Activated CD8-positive, alpha-beta memory T cell treated with anti-CD3 and anti-CD28 coated beads for 1 hour (primary cell): ENCODE measurements around the gene SMAD3.
A peak's percentile ranks its signal among the peaks of the same experiment; 100 is the strongest.
"Not testable (repeated sequence)": the region's sequence is repeated elsewhere in the genome, so short reads cannot be mapped to it uniquely, and the experiment has no call there.

Experiments
- DNase-seq, 2 donors: peaks; one replicate each; pipeline ENCODE4 v3.0.0-alpha.2; 2020; ENCODE audit warnings: low read depth in 1 of 2; ENCODE audit errors: extremely low read depth in 1 of 2

The SMAD3 gene

GRCh38 chr15:67065531-67066005 lies at the start of gene SMAD3:
Gene SMAD3, plus strand, starts transcription at chr15:67065602. Its CDS starts 553 bp downstream, at chr15:67066155.
- peak; percentile 45 to 53 for DNase-seq

GRCh38 chr15:67017311-67017710 lies 48.1 kb upstream of the SMAD3 start:
- DNase-seq: no peak

GRCh38 chr15:67018026-67018425 lies 47.4 kb upstream of the SMAD3 start:
- DNase-seq: no peak

DNA sequence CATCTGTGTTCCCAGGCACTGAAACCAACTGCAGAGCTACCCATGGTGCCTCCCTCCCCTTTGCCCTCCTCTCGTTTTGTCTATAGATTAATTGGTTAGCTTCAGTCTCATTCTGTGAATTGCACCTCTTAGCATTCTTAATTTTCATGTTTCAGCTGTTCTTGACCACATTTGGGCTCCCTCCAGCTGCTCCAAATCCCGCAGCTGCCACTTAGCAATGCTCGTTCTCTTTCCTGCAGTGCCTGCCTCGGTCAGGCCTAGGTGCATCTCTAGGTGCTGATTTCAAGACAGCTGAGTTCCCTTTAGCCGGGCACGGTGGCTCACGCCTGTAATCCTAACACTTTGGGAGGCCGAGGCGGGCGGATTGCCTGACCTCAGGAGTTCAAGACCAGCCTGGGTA lies 47.0 kb upstream of the SMAD3 start:
- DNase-seq: no peak

DNA sequence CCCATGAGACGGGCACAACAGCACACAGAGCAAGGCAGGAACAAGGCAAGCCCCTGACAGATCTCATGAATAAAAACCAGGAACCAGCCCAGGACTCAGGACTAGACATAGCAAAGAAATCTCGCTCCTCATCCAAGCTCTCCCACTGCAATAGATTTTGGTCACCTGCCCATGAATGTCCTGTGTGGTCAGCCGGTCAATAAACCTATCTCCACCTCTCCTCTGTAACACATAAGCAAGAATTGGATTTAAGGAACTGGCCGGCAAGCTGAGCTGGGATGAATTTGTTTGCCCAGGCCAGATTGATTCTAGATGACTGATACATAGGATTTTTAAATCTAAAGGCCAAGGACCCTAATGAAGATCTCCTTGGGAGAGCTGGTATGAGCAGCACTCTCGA lies 46.3 kb upstream of the SMAD3 start:
- DNase-seq: no peak

- no peak for DNase-seq
Measured at GRCh38 chr15:67019884-67020520, 45.4 kb upstream of the SMAD3 start.

GRCh38 chr15:67020668-67021067 lies 44.7 kb upstream of the SMAD3 start:
- not testable (repeated sequence) for DNase-seq

DNA sequence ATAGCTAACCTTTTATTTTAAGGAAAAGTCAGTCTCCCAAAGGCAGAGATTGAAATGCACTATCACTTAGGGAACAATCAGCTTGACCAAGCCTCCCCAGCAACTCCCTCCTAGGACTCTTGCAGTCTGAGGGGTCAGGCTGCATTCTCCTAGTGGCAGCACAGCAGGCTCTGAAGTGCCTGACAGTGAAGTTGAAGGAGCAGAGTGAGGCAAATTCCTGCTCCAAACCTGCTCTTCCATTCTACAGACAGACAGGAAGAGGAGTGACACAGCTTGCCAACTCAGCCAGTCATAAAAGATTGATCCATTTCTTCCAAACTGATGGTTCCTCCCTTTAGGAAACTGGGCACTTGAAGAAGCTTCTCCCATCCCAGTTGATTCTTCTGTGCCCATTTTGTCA lies 43.9 kb upstream of the SMAD3 start:
- DNase-seq: no peak

DNA sequence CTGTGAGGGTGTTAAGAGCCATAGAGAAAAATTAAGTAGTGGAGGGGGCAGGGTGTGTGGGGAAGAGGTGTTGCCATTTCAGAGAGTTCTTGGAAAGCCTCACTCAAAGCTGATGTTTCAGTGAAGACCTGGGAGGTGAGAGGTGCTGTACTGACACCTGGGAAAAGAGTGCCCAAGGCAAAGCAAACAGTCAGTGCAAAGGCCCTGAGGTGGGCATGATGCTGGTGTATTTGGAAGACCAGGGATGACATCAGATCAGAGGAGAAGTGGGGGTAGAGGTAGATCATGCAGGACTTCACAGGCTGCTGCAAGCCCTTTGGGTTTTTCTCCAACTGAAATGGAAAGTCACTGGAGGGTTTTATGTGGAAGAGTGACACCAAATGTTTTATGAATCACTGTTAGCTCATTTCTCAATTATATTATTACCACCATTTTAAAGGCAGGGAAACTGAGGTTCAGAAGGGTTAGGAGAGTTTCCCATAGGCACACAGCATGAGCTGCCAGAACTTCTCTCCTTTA lies 42.8 kb upstream of the SMAD3 start:
- DNase-seq: no peak

DNA sequence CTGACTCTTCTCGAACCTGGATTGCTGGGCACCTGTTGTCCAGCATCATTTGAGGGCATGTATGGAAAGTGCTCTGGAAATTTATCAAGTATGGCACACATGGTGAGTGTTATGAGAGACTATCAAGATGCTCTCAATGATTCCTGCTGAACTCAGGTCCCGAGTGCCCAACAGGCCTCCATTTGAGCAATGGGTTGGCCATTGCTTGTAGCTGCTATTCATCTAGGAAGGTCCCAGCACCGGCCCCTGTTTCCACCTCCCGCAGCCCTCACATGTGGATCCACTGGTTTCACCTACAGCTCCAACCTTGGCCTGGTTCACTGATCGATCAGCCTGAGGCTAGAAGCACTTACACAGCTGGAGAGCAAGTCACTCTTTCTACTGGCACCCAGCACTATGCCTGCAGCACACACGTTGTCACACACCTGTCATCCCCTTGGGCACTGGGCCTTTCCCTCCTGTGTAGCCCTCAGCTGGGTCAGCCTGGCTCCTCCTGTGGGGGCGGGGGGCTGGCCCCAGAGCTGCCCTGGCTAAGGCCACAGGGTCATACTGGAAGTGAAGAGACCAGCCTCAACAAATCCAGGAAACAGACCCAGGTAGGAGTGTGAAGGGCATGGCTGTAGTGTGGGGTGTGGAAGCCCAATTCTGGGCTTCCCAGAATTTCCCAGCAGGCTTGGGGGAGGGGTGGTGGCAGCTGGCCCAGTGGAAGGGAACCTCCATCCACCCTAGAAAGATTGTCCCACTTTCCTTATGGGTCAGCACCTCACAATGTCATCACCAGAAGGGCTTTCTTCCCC lies 41.7 kb upstream of the SMAD3 start:
- no peak for DNase-seq

GRCh38 chr15:67024314-67024997 lies 40.9 kb upstream of the SMAD3 start:
- DNase-seq: no peak

- no peak for DNase-seq
Measured at GRCh38 chr15:67024998-67025368, 40.4 kb upstream of the SMAD3 start.

DNA sequence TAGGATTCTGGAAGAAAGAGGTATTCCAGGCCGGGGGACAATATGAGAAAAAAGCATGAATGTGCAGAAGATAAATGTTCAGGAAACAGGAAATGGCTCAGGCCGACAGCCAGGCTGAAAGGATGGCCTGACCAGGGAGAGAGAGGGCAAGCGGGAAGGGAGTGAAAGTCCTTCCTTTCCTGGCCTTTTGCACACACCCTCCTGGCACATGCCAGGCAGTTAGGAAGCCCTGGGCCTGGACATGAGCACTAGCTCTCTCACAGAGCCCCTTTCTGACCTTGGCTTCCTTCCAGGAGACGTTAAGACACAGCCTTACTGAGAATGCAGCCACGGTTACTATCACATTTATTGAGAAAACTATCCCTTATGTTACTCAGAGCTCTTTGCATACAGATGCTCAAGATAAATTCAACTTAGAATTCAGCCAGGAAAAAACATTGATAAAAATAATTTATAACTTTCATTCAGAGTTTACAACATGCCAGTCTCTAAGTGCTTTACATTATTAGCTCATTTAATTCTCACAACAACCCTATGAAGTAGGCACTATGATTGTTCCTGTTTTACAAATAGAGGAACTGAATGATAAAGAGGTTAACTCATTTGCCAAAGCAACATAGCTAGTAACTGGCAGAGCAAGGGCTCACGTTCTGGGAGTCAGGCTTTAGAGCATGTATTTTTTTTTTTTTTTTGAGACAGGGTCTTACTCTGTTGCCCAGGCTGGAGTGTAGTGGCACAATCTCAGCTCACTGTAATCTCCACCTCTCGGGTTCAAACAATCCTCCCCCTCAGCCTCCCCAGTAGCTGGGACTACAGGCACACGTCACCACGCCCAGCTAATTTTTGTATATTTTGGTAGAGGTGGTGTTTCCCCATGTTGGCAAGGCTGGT lies 39.4 kb upstream of the SMAD3 start:
- no peak for DNase-seq

GRCh38 chr15:67026610-67026967 lies 38.8 kb upstream of the SMAD3 start:
- no peak for DNase-seq

DNA sequence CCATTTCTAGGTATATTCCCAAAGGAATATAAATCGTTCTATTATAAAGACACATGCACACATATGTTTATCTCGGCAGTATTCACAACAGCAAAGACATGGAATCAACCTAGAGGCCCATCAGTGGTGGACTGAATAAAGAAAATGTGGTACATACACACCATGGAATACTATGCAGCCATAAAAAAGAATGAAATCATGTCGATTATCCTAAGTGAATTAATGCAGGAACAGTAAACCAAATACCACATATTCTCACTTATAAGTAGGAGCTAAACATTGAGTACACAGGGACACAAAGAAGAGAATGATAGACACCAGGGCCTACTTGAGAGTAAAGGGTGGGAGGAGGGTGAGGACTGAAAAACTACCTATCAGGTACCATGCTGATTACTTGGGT lies 37.0 kb upstream of the SMAD3 start:
- DNase-seq: not testable (repeated sequence)

GRCh38 chr15:67030036-67030762 lies 35.2 kb upstream of the SMAD3 start:
- no peak for DNase-seq

DNA sequence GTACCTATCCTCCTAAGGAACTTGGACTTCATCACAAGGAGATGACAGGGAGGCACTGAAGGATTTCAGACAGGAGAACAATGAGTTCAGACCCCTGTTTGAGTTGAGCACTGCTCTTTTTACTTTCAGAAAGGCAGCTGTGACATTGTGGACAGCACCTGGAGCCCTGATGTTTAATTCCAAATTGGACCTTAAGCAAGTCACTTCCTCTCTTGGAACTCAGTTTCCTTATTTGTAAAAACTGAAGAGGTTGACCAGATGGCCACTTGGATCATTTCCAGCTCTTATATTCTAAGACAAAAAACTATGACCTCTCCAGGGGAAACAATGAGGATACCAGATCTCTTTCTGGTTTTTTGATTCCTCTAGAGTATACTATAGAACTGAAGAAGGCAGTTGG lies 34.1 kb upstream of the SMAD3 start:
- DNase-seq: no peak

GRCh38 chr15:67032608-67033007 lies 32.8 kb upstream of the SMAD3 start:
- no peak for DNase-seq

- DNase-seq: no peak
Measured at GRCh38 chr15:67033012-67033411, 32.4 kb upstream of the SMAD3 start.

- DNase-seq: no peak
Measured at GRCh38 chr15:67033571-67034044, 31.8 kb upstream of the SMAD3 start.
